ENCODE results near the gene NLK. TPM values are rescaled to one million over a fixed set of nuclear protein-coding genes. Genes with fewer than 3 reads are reported as not detected.
"Not testable (repeated sequence)": the region's sequence is repeated elsewhere in the genome, so short reads cannot be mapped to it uniquely, and the experiment has no call there.

NLK gene
- total RNA-seq = 13.2 TPM

GRCh38 chr17:28042657-28042720 lies at the start of gene NLK:
Gene NLK, plus strand, starts transcription at chr17:28042677. Its CDS starts 197 bp downstream, at chr17:28042874.
- DNase-seq = no peak

- DNase-seq = no peak
Measured at GRCh38 chr17:27993161-27993695, 49.2 kb upstream of the NLK start.

GRCh38 chr17:27993723-27994310 lies 48.7 kb upstream of the NLK start:
- DNase-seq = no peak

GRCh38 chr17:27994586-27994985 lies 47.9 kb upstream of the NLK start:
- DNase-seq = no peak

GRCh38 chr17:27995554-27995953 lies 46.9 kb upstream of the NLK start:
- DNase-seq = no peak

- DNase-seq = no peak
Measured at GRCh38 chr17:27996202-27997043, 46.1 kb upstream of the NLK start.

GRCh38 chr17:27997044-27997401 lies 45.5 kb upstream of the NLK start:
- no peak for DNase-seq

GRCh38 chr17:27997522-27997921 lies 45.0 kb upstream of the NLK start:
- DNase-seq = no peak

- DNase-seq = no peak
Measured at GRCh38 chr17:28001149-28001548, 41.3 kb upstream of the NLK start.

- no peak for DNase-seq
Measured at GRCh38 chr17:28004344-28004743, 38.1 kb upstream of the NLK start.

GRCh38 chr17:28007925-28008324 lies 34.6 kb upstream of the NLK start:
- not testable (repeated sequence) for DNase-seq

- DNase-seq = peak; percentile 62
Measured at GRCh38 chr17:28008513-28008912, 34.0 kb upstream of the NLK start.

GRCh38 chr17:28010406-28010805 lies 32.1 kb upstream of the NLK start:
- no peak for DNase-seq

- no peak for DNase-seq
Measured at GRCh38 chr17:28018439-28019070, 23.9 kb upstream of the NLK start.

GRCh38 chr17:28020515-28020914 lies 22.0 kb upstream of the NLK start:
- no peak for DNase-seq

GRCh38 chr17:28029044-28029443 lies 13.4 kb upstream of the NLK start:
- DNase-seq = no peak

- peak; percentile 14 for DNase-seq
Measured at GRCh38 chr17:28030386-28030785, 12.1 kb upstream of the NLK start.

- DNase-seq = no peak
Measured at GRCh38 chr17:28031174-28031573, 11.3 kb upstream of the NLK start.

- no peak for DNase-seq
Measured at GRCh38 chr17:28033972-28034714, 8.3 kb upstream of the NLK start.

- DNase-seq = not testable (repeated sequence)
Measured at GRCh38 chr17:28035452-28035851, 7.0 kb upstream of the NLK start.

GRCh38 chr17:28035884-28036283 lies 6.6 kb upstream of the NLK start:
- DNase-seq = not testable (repeated sequence)

- no peak for DNase-seq
Measured at GRCh38 chr17:28038802-28039201, 3.7 kb upstream of the NLK start.

GRCh38 chr17:28039251-28039650 lies 3.2 kb upstream of the NLK start:
- DNase-seq = no peak

Measured in tongue (tissue), 2 donors.